ENCODE data around the gene PPP1R1C.
"Not testable (repeated sequence)": the region's sequence is repeated elsewhere in the genome, so short reads cannot be mapped to it uniquely, and the experiment has no call there.

PPP1R1C gene

GRCh38 chr2:181985632-181986205 lies at the start of gene PPP1R1C:
Gene PPP1R1C (plus strand): TSS chr2:181985853. CDS start chr2:181986111, 258 bp downstream.
- no peak for DNase-seq (ENCODE audit: low read depth in 2 of 2)

DNA sequence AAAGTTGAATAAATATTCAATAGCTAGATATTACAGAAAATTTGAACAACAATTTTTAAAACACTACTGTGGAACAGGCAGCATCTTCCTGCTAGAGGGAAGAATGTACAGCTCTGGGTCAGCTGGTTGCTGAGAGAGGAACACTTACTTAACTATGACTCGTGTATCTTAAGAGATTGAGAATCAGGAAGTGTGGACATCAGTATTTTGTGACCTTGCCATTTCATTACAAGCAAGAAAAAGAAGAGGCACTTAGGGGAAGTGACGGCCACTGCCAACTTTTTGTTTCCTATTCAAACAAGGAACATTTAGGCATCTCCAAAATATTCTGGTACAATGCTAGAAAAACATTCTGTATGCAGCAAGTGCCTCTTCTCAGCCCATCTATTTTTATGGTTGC lies 48.2 kb upstream of the PPP1R1C start:
- DNase-seq (ENCODE audit: low read depth in 2 of 2) = no peak

DNA sequence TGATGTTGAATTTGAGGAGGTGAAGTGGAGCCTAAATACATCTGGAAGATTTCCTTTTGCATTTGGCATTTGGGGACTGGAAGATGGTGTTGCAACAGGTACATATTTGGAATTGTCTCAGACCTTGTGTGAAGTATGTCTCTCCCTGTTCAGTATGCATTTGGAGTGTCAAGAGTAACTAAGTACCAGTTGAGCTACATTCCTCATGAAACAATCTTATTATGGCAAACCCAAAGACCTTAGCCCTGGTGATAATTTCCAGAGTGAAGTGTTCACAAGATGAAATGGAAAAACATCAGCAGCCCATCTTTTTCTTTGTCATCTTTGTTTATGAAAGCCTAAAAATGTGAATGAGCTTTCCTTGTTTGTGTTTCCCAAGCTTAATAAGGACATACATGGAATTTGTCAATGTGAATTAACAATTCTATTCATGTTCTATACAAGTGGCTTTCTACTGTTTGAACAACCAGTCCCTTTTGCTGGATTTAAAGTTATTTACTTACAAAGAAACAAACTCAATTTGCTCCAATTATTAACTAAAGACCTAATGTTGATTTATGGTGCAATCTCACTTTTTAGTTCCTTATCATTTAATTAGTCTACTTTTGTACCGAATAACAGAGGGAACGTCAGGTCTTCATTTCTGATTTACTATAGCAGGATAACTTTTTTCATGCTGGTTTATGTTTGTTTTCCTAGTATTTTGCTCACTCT lies 42.1 kb upstream of the PPP1R1C start:
- DNase-seq (ENCODE audit: low read depth in 2 of 2) = no peak

- DNase-seq (ENCODE audit: low read depth in 2 of 2) = no peak
These were observed 41.3 kb upstream of the PPP1R1C start for GRCh38 chr2:181944164-181944913.

GRCh38 chr2:181944914-181945291 lies 40.8 kb upstream of the PPP1R1C start:
- no peak for DNase-seq (ENCODE audit: low read depth in 2 of 2)

DNA sequence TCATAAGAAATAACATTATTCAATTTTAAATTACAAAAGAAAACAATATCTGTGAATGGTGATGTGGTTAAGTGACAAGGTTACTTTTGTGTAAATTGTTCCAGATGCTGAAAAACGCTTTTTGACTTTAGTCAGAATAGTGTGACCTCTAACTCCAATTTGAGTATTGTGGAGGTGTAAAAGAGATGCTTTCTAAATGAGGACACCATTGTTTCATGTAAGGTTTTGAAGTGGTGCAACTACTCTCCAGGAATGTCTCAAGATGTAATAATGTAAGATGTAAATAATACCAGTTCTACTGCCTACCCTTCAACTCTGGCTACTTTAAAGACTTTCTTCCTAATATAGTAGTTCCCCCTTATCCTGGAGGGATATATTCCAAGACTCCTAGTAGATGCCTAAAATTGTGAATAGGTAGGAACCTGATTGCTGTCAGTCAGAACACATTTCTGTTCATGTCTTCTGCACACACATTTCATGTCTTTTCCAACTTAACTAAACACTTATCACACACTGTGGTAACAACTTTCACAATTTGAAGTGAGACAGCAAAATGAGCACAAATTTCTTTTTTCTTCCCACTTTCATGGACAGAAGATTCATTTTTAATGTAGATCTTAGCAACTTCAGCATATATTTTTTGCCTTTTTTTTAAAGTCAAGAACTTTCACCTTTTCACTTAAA lies 39.1 kb upstream of the PPP1R1C start:
- no peak for DNase-seq (ENCODE audit: low read depth in 2 of 2)

GRCh38 chr2:181947273-181947672 lies 38.4 kb upstream of the PPP1R1C start:
- DNase-seq (ENCODE audit: low read depth in 2 of 2) = no peak

- DNase-seq (ENCODE audit: low read depth in 2 of 2) = no peak
These were observed 37.4 kb upstream of the PPP1R1C start for GRCh38 chr2:181948227-181948626.

DNA sequence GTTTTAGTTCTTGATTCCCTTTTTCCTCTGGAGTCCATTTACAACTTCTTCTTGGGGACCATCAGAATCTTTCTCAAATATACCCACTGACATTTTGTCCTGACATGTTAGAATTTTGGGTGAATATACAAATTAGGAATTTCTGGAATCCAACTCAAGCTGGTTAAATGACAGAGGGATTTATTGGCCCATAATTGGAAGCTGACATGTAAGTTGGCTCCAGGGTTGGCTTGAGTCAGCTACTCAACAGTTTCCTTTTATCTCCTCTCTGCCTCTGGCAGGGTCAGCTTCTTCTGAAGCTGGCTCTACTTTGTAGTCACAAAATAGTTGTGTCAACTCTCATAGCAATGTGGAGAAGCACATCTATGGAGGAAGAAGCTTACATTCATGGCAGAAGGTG lies 36.6 kb upstream of the PPP1R1C start:
- DNase-seq (ENCODE audit: low read depth in 2 of 2) = no peak

GRCh38 chr2:181952404-181953226 lies 33.0 kb upstream of the PPP1R1C start:
- no peak for DNase-seq (ENCODE audit: low read depth in 2 of 2)

- peak; percentile 41 to 45 for DNase-seq (ENCODE audit: low read depth in 2 of 2)
These were observed 31.6 kb upstream of the PPP1R1C start for GRCh38 chr2:181953881-181954537.

- no peak for DNase-seq (ENCODE audit: low read depth in 2 of 2)
These were observed 31.1 kb upstream of the PPP1R1C start for GRCh38 chr2:181954538-181954883.

- DNase-seq (ENCODE audit: low read depth in 2 of 2) = no peak
These were observed 30.6 kb upstream of the PPP1R1C start for GRCh38 chr2:181955010-181955409.

GRCh38 chr2:181955866-181956265 lies 29.8 kb upstream of the PPP1R1C start:
- not testable (repeated sequence) for DNase-seq (ENCODE audit: low read depth in 2 of 2)

GRCh38 chr2:181957668-181958067 lies 28.0 kb upstream of the PPP1R1C start:
- no peak for DNase-seq (ENCODE audit: low read depth in 2 of 2)

DNA sequence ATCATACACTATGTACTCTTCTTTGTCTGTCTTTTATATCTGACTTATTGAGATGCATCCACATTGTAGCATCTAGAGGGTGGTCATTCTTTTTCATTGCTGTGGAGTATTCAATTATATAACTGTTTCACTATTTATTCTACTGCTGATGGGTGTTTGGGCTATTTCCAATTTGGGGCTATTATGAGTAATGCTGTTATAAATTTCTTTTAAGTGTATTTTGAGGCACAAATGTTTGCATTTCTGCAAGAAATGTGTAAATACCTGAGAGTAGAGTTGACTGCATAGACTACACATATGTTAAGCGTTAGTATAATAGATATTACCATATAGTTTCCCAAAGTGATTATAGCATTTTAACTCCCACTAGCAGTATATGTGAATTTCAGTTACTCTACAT lies 26.9 kb upstream of the PPP1R1C start:
- DNase-seq (ENCODE audit: low read depth in 2 of 2) = no peak

- DNase-seq (ENCODE audit: low read depth in 2 of 2) = no peak
These were observed 26.1 kb upstream of the PPP1R1C start for GRCh38 chr2:181959508-181959907.

GRCh38 chr2:181961167-181961566 lies 24.5 kb upstream of the PPP1R1C start:
- not testable (repeated sequence) for DNase-seq (ENCODE audit: low read depth in 2 of 2)

- DNase-seq (ENCODE audit: low read depth in 2 of 2) = no peak
These were observed 23.5 kb upstream of the PPP1R1C start for GRCh38 chr2:181962142-181962541.

- no peak for DNase-seq (ENCODE audit: low read depth in 2 of 2)
These were observed 15.4 kb upstream of the PPP1R1C start for GRCh38 chr2:181970160-181970794.

DNA sequence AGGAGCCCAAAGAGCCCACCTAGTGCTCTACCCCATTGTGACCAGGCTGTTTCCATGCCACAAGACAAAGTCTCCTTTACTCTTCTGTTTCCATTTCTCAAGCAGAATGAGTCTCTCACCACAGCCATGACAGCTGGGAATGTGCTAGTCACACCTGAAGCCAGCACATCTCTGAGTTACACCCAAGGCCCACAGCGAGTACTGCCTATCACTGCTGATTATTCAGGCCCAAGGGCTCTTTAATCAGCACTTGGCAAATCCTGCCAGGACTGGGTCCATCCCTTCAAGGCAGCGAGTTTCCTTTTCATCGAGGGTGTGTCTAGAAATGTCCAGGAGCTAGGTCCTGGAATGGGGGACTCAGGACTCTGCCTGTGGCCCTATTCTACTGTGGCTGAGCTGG lies 14.6 kb upstream of the PPP1R1C start:
- DNase-seq (ENCODE audit: low read depth in 2 of 2) = no peak

Data from stimulated activated CD4-positive, alpha-beta T cell treated with anti-CD3 and anti-CD28 coated beads, Interleukin-4, amount 100 ng/mL, for 48 hours (primary cell).